Calu3 (cell line): Measurements from ENCODE around the gene TBL1XR1. TPM values are rescaled to one million over a fixed set of nuclear protein-coding genes. Genes with fewer than 3 reads are reported as not detected.

Experiments used
- BruUV-seq: library from RNA; stranded (reverse); fragments of 400-500 nt; replicated peaks from 2 replicates; lab custom pipeline; 2021; lab: Mats Ljungman, UMichigan
- CTCF ChIA-PET: fragments of 300-600 bp; sonication (Branson Sonifier 250); formaldehyde crosslinking; loops from one replicate; lab custom pipeline; 2022; ENCODE audit warnings: antibody characterized with exemption; lab: Charles Lee
- DNase-seq: peaks from one replicate; pipeline ENCODE4 v3.0.0; 2022
- H3K27ac Mint-ChIP-seq: one replicate; pipeline ENCODE4 v1.8.0; 2022; ENCODE audit warnings: mixed read lengths; ENCODE audit not compliant: unreplicated experiment
- H3K27me3 Mint-ChIP-seq: one replicate; pipeline ENCODE4 v1.8.0; 2022; ENCODE audit warnings: mixed read lengths; ENCODE audit not compliant: unreplicated experiment
- H3K36me3 Mint-ChIP-seq: one replicate; pipeline ENCODE4 v1.8.0; 2022; ENCODE audit warnings: mild to moderate bottlenecking, moderate library complexity, mixed read lengths; ENCODE audit not compliant: insufficient read depth, unreplicated experiment
- H3K4me1 Mint-ChIP-seq: one replicate; pipeline ENCODE4 v1.8.0; 2022; ENCODE audit warnings: mild to moderate bottlenecking, low read depth, mixed read lengths; ENCODE audit not compliant: unreplicated experiment
- H3K4me3 Mint-ChIP-seq: one replicate; pipeline ENCODE4 v1.8.0; 2022; ENCODE audit warnings: mild to moderate bottlenecking, low read depth, moderate library complexity, mixed read lengths; ENCODE audit not compliant: unreplicated experiment
- H3K9me3 Mint-ChIP-seq: one replicate; pipeline ENCODE4 v1.8.0; 2022; ENCODE audit warnings: low read depth, mixed read lengths; ENCODE audit not compliant: unreplicated experiment
- intact Hi-C: fragments of 100-400 bp; cut with micrococcal nuclease; formaldehyde crosslinking; loops from one replicate; pipeline ENCODE4 v1.10.0; 2022; ENCODE audit not compliant: unreplicated experiment
- total RNA-seq: library from RNA; stranded (reverse); gene quantifications from 2 replicates; pipeline ENCODE4 v1.2.3, GENCODE V29; 2022
- TF ChIP-seq, protein P1 (sequence below): fragments of 200-600 bp; IDR thresholded peaks from one replicate; pipeline ENCODE4 v1.8.0; 2022; ENCODE audit warnings: antibody characterized with exemption; ENCODE audit not compliant: unreplicated experiment

Gene TBL1XR1
- total RNA-seq, 1 experiment from 2014 or later, result 206 TPM

GRCh38 chr3:177105623-177106022, 91.7 kb downstream of the TBL1XR1 start:
- TF ChIP-seq, protein P1, sequence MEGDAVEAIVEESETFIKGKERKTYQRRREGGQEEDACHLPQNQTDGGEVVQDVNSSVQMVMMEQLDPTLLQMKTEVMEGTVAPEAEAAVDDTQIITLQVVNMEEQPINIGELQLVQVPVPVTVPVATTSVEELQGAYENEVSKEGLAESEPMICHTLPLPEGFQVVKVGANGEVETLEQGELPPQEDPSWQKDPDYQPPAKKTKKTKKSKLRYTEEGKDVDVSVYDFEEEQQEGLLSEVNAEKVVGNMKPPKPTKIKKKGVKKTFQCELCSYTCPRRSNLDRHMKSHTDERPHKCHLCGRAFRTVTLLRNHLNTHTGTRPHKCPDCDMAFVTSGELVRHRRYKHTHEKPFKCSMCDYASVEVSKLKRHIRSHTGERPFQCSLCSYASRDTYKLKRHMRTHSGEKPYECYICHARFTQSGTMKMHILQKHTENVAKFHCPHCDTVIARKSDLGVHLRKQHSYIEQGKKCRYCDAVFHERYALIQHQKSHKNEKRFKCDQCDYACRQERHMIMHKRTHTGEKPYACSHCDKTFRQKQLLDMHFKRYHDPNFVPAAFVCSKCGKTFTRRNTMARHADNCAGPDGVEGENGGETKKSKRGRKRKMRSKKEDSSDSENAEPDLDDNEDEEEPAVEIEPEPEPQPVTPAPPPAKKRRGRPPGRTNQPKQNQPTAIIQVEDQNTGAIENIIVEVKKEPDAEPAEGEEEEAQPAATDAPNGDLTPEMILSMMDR, result no peak
- no peaks in the 10 kb centered on the region for H3K9me3 Mint-ChIP-seq
- CTCF ChIA-PET, result interaction anchor here (0.6 to 0.8 kb wide), 2 partner anchors 21 to 1218 kb away, joined by 4 to 5 read pairs; no protein-coding TSS in a partner anchor
- DNase-seq, result no peak
- no peaks in the 10 kb centered on the region for H3K27me3 Mint-ChIP-seq
- intact Hi-C loops, result no loop called here
- peaks cover 56% of the 10 kb centered on the region for H3K4me1 Mint-ChIP-seq
- no peaks in the 10 kb centered on the region for H3K36me3 Mint-ChIP-seq
- H3K27ac Mint-ChIP-seq, result peak overlapping the region; percentile 13
- H3K4me3 Mint-ChIP-seq, result no peak overlapping the region
- no TSS peak for BruUV-seq

DNA sequence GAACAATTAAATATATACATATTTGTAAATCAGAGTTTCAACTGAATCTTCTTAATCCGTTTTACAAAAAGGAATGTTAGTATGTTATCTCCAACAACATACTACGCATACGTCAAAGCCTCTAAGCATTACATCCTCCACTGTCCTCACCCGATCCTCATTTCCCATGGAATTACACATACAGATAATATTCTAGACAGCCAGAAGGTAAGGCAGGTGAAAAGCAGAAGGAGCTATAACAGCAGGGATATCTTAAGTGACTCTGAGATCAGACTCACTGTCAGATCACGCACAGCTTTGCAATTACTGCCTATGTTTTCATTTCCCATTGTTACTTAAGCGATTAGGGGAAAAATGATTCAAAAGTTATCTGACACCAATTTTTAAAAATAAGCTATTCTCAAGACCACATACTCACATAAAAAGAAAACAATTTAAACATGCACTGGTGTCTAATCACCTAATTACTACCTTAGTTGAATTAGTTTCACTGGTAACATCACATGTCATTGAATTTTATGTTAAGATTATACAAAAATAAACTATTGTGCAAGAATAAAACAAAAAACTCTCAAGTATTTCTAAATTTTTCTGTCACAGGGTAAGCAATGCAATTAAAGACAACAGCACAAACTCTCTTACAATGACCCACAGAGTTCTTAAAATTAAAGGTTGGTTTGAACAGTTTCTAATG, 92.8 kb downstream of the TBL1XR1 start:
- TF ChIP-seq, protein P1, result no peak
- Mint-ChIP-seq H3K4me3 (no peak overlapping the region), H3K36me3 (no peaks in the 10 kb centered on the region), H3K9me3 (no peaks in the 10 kb centered on the region), H3K27me3 (no peaks in the 10 kb centered on the region), H3K27ac (no peak overlapping the region), H3K4me1 (peaks cover 45% of the 10 kb centered on the region)
- no peak for DNase-seq
- no TSS peak for BruUV-seq
- intact Hi-C loops, result no loop called here
- CTCF ChIA-PET, result interaction anchor here (0.6 kb wide), 1 partner anchor 60 kb away, joined by 5 read pairs; no protein-coding TSS in a partner anchor

DNA sequence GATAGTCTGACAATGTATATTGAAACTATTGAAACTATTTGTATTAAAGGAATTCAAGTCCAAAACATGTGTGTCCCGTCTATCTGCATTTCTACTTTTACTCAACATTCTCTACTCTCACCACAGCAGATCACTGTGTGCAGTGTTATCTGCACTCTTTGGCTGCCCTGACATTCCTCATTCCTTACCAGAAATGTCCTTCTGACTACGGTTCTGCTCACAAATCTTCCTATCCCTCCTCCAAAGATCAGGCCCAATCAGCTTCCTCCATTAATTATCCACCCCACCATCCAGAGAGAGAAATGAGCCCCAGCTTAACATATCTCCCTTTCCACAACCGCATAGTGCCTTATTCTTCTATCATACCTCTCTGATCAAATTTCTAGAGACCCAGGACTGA, 94.7 kb downstream of the TBL1XR1 start:
- intact Hi-C loops, result no loop called here
- CTCF ChIA-PET, result no interaction called here
- BruUV-seq, result no TSS peak

GRCh38 chr3:177098551-177098950, 98.7 kb downstream of the TBL1XR1 start:
- CTCF ChIA-PET, result no interaction called here
- no peaks in the 10 kb centered on the region for H3K27me3 Mint-ChIP-seq
- intact Hi-C loops, result no loop called here
- TF ChIP-seq, protein P1, result no peak
- H3K36me3 Mint-ChIP-seq, result no peaks in the 10 kb centered on the region
- no peak overlapping the region for H3K27ac Mint-ChIP-seq
- no peak for DNase-seq
- BruUV-seq, result no TSS peak
- no peak overlapping the region for H3K4me3 Mint-ChIP-seq
- no peaks in the 10 kb centered on the region for H3K9me3 Mint-ChIP-seq
- peaks cover 28% of the 10 kb centered on the region for H3K4me1 Mint-ChIP-seq

More for the DNA sequence above, 94.7 kb downstream of the TBL1XR1 start:
- H3K4me1 Mint-ChIP-seq, result peaks cover 32% of the 10 kb centered on the region
- TF ChIP-seq, protein P1, result no peak
- no peaks in the 10 kb centered on the region for H3K36me3 Mint-ChIP-seq
- no peaks in the 10 kb centered on the region for H3K27me3 Mint-ChIP-seq
- no peak overlapping the region for H3K4me3 Mint-ChIP-seq
- H3K27ac Mint-ChIP-seq, result peak overlapping the region; percentile 11
- H3K9me3 Mint-ChIP-seq, result no peaks in the 10 kb centered on the region
- no peak for DNase-seq
